Measurements from ENCODE around the gene SLC25A53.

GRCh38 chrX:104172121-104172520 lies 15.3 kb upstream of the SLC25A53 start:
- TF ChIP-seq CTCF (IDR thresholded peaks at IDR 0.05) (no peak), POLR2A (IDR thresholded peaks at IDR 0.05) (no peak)

All from testis (tissue), 2 donors.